Stromal cell of bone marrow (primary cell): Measurements from ENCODE around the gene TGFB3.
"Not testable (repeated sequence)": the region's sequence is repeated elsewhere in the genome, so short reads cannot be mapped to it uniquely, and the experiment has no call there.

Source experiments
- DNase-seq: peaks from one replicate; pipeline ENCODE4 v3.0.0-alpha.2; 2012; ENCODE audit warnings: low read depth

The TGFB3 gene

GRCh38 chr14:75960231-75960630 lies 21.6 kb downstream of the TGFB3 start:
- DNase-seq: no peak

- no peak for DNase-seq
Measured at GRCh38 chr14:75959031-75959430, 22.8 kb downstream of the TGFB3 start.

DNA sequence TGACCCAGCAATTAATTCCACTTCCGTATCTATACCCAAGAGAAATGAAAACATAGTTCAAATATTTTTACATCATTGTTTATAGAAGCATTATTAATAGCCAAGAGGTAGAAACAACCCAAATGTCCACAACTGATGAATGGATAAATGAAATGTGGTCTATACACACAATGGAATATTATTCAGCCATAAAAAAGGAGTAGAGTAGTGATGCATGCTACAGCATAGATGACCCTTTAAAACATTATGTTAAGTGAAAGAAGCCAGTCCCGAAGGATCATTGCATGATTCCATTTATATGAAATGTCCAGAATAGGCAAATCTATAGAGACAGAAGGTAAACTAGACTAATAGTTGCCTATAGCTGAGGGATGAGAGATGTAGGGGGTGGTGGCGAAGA lies 29.3 kb downstream of the TGFB3 start:
- DNase-seq: no peak

- DNase-seq: no peak
Measured at GRCh38 chr14:75946785-75947184, 35.0 kb downstream of the TGFB3 start.

- DNase-seq: no peak
Measured at GRCh38 chr14:75944607-75945241, 37.1 kb downstream of the TGFB3 start.

DNA sequence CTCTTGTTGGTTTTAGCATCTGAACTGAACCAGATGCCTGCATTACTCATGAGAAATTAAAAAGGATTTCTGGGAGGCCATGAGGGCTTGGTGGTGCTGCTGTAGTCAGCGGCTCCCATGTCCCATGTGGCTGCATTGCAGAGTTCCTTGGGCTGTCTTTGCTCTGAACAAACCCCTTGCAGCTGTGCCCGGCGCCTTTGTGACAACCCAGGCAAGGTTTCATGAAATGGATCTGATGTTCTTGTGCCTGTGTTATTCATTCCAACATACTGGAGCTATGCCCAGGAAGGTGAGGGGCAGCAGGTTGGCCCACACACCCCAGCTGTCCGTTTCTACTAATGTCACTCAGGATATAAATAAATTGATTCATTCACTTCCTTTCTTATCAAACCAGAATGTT lies 40.8 kb downstream of the TGFB3 start:
- DNase-seq: peak; percentile 23

- no peak for DNase-seq
Measured at GRCh38 chr14:75939200-75939599, 42.6 kb downstream of the TGFB3 start.

- no peak for DNase-seq
Measured at GRCh38 chr14:75934998-75935628, 46.7 kb downstream of the TGFB3 start.

DNA sequence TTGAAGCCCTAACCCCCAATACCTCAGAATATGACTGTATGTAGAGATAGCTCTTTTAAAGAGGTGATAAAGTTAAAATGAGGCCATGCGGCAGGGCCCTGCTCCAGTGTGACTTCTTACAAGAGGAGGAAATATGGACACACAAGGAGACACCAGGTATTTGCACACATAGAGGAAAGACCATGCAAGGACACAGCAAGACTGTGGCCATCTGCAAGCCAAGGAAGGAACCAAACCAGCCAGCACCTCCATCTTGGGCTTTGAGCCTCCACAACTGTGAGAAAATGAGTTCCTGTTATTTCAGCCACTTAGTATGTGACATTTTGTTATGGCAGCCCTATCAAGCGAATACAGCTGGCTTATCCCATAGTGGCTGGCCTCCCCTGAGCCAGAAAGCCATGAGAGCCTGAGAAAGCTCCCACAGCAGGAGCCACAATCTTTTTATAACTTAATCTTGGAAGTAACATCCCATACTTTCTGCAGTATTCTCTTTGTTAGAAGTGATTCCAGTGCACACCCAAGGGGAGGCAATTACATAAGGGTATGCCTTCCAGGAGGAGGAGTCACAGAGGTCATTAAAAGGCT lies 48.0 kb downstream of the TGFB3 start:
- no peak for DNase-seq

DNA sequence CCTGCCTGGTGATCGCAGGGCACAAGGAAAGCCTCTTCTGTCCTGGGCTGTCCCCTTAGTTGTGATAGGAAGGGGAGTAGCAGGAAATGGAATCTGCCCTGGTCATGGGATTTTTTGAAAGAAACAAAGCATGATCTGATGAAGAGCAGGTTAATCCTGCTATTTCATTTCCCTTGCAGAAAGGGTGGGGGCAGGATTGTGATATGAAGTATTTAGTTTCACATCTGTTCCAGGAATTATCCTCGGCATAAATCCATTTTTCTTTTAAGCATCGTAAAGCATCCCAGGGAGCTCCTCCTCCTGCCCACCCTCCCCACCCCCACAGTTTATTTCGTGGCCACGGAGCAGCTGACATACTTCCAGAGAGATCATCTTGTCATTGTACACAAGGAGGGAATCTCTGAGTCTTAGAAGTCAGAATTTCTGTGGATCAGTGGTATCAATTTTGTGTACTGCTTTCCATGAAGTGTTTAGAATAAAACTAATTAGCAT lies 53.1 kb downstream of the TGFB3 start:
- peak; percentile 2 for DNase-seq

DNA sequence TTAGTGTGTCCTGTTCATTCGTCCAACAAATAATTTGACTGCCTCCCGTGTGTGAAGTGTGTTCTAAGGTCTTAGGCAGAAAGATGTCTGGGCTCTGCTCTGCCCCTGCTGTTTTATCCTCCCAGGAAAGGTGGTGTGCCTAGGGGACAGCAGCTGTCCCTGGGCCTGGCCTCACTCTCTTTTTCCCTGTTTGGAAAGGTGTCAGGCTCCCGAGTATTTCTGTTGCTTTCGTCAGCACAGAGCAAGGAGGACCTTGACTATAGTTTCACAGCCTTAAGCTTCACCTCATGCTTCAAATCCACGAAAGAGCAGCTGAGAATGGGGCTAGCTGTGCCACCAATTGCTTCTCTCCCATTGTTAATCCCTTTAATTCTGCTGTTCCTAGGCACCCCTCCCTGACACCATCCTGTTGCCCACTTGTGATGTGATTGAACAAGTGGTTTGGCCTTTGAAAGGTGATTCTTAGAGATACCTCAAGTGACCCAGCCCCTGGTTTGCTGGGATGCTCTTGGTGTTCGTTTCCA lies 54.2 kb downstream of the TGFB3 start:
- DNase-seq: no peak

- DNase-seq: no peak
Measured at GRCh38 chr14:75926431-75927115, 55.2 kb downstream of the TGFB3 start.

DNA sequence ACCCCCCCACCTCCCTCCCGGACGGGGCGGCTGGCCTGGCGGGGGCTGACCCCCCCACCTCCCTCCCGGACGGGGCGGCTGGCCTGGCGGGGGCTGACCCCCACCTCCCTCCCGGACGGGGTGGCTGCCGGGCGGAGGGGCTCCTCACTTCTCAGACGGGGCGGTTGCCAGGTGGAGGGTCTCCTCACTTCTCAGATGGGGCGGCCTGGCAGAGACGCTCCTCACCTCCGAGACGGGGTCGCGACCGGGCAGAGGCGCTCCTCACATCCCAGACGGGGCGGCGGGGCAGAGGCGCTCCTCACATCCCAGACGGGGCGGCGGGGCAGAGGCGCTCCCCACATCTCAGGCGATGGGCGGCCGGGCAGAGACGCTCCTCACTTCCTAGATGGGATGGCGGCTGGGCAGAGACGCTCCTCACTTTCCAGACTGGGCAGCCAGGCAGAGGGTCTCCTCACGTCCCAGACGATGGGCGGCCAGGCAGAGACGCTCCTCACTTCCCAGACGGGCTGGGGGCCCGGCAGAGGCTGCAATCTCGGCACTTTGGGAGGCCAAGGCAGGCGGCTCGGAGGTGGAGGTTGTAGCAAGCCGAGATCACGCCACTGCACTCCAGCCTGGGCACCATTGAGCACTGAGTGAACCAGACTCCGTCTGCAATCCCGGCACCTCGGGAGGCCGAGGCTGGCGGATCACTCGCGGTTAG lies 56.5 kb downstream of the TGFB3 start:
- DNase-seq: not testable (repeated sequence)

GRCh38 chr14:75920421-75920820 lies 61.4 kb downstream of the TGFB3 start:
- DNase-seq: not testable (repeated sequence)

GRCh38 chr14:75917946-75918335 lies 63.9 kb downstream of the TGFB3 start:
- DNase-seq: no peak

DNA sequence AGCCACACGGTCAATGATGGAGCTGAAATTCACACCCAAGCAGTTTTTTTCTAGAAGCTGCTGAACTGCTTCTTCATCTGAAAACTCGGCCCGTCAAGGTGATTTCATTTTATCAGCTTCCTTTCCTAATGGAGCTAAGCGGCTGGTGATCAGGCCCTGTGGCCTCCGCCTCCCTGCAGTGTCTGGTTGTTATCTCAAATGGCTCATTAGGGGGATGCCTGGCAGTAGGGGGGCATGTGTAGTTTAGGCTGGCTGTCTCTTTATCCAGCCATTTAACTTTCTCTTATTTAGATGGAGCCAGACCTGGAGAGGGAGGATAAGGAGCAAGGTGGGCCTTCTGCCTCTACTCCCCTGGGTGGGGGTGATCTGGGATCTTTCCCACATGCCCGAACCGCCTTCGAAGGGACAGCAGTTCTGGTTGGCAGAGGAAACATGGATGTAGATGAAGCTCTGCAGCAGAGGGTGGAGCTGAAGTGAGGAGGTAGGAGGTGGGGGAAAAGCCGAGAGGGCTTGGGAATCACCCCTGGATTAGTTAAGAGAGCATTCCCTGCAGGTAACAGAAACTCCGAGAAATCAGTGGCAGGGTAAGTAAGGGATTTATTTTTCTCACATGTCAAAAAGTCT lies 64.4 kb downstream of the TGFB3 start:
- DNase-seq: no peak

DNA sequence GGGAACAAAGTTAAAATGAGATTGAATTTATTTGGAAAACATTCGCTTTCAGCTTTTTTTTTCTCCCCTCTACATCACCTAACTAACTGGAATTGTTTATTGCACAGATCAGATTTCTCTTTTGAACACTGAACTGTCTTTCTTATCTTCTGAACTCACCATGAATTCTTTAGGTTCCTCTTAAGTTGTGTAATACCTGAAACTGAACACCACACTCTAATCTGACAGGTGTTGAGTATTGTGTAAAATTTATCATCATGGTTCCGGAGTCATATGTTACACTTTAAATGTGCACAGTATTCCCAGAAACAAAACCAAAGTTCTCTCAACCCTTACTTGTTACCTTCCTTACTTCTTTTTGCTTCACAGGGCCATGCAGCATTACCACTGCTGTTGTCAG lies 66.8 kb downstream of the TGFB3 start:
- DNase-seq: no peak

DNA sequence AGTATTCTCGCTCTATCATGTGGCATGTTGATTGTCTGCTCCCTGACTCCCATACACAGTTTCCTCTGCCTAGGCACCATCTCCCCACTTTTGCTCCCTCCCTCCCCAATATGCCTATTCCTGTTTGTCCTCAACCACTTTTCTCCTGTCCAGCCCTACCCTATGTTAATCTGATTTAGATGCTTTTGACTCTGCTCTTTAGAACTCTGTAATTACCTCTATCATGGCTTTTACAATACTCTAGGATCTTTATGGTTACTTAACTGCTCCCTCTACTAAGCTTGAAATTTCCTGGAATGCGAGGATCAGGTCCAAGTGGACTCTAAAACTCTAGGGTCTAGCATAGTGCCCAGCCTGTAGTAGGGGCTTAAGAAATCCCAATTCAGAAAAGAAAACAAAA lies 68.6 kb downstream of the TGFB3 start:
- no peak for DNase-seq

GRCh38 chr14:75911883-75912282 lies 69.9 kb downstream of the TGFB3 start:
- no peak for DNase-seq

DNA sequence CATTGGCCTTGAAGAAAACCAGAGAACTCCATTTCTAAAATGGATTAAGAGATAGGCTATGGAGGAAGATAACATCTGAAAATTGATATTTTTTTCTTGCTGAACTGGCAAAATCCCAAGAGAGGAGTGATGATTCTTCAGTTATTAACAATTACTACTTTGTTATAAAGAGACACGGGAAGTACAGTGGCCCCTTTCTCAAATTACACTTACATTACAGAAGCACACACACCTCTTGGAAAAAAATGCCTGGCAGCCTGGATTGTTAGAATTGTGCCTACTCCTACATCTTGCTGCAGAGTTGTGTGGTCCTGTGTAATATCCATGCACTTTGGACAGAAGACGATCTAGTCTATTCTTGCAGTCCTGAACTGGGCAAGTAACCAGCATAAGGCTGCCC lies 71.7 kb downstream of the TGFB3 start:
- no peak for DNase-seq

DNA sequence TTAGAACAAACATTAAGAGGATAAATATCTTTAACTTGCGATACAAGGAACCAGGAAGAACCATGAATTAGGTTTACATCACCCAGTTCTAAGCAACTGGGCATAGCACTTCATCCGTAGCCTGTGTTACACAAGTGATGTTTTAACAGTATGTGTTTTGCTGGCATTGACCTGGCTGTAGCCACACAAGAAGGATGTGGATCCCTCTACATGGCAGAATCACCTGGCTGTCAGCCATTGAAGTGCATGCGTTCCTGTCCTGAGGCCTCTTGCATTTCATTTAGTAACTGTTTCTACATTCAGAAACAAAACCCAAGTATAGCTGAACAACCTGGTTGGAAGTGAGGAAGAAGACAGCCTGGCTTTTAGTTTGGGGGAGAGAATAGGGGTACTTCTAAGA lies 72.2 kb downstream of the TGFB3 start:
- DNase-seq: no peak
